Osteoblast (primary cell): Measurements from ENCODE around the gene NIPSNAP3A. TPM values are rescaled to one million over a fixed set of nuclear protein-coding genes. Genes with fewer than 3 reads are reported as not detected.

Source experiments
- DNase-seq: peaks from one replicate; pipeline ENCODE4 v3.0.0; 2011; ENCODE audit warnings: low spot score, mixed read lengths; ENCODE audit not compliant: insufficient read length; ENCODE audit errors: missing footprints
- H2AFZ ChIP-seq: 2 replicates; pipeline ENCODE4 v1.6.0; 2011; ENCODE audit warnings: mild to moderate bottlenecking, low read length
- H3K27ac ChIP-seq: 2 replicates; pipeline ENCODE4 v1.5.1; 2011; ENCODE audit warnings: mild to moderate bottlenecking, low read depth, low read length, moderate library complexity
- H3K27me3 ChIP-seq: 2 replicates; pipeline ENCODE4 v1.6.0; 2012; ENCODE audit warnings: mild to moderate bottlenecking, control low read depth, inconsistent platforms, low read length, moderate library complexity; ENCODE audit not compliant: insufficient read depth
- H3K36me3 ChIP-seq: 2 replicates; pipeline ENCODE4 v1.5.1; 2011; ENCODE audit warnings: mild to moderate bottlenecking, low read length, control low read depth, moderate library complexity; ENCODE audit not compliant: insufficient read depth
- H3K4me1 ChIP-seq: 2 replicates; pipeline ENCODE4 v1.5.1; 2011; ENCODE audit warnings: mild to moderate bottlenecking, low read length, control low read depth, moderate library complexity; ENCODE audit not compliant: insufficient read depth
- H3K4me2 ChIP-seq: 2 replicates; pipeline ENCODE4 v1.6.0; 2011; ENCODE audit warnings: mild to moderate bottlenecking, low read length; ENCODE audit not compliant: insufficient read depth
- H3K4me3 ChIP-seq: fragments of 200-600 bp; sonication (generic); 3 replicates; pipeline ENCODE4 v1.5.1; 2012; ENCODE audit warnings: mild to moderate bottlenecking, low read length, inconsistent platforms; ENCODE audit not compliant: insufficient read depth
- H3K79me2 ChIP-seq: 2 replicates; pipeline ENCODE4 v1.6.0; 2012; ENCODE audit warnings: mild to moderate bottlenecking, low read length, control low read depth, inconsistent platforms; ENCODE audit not compliant: insufficient read depth
- H3K9me3 ChIP-seq: 2 replicates; pipeline ENCODE4 v1.5.1; 2011; ENCODE audit warnings: low read depth, low read length, control low read depth
- H4K20me1 ChIP-seq: 2 replicates; pipeline ENCODE4 v1.6.0; 2012; ENCODE audit warnings: mild to moderate bottlenecking, low read length, control low read depth; ENCODE audit not compliant: insufficient read depth
- total RNA-seq: library from RNA; depleted of rRNA; stranded (reverse); fragments of >200 nt; gene quantifications from 2 replicates; pipeline ENCODE4 v1.2.3, GENCODE V29; 2012
- TF ChIP-seq, protein P1 (sequence below): IDR thresholded peaks from 2 replicates; pipeline ENCODE4 v1.5.1; 2011; ENCODE audit warnings: mild to moderate bottlenecking, low read depth, low read length, moderate library complexity; ENCODE audit errors: extremely low read depth

Gene NIPSNAP3A
- total RNA-seq, 1 donor: 42.7 TPM

DNA sequence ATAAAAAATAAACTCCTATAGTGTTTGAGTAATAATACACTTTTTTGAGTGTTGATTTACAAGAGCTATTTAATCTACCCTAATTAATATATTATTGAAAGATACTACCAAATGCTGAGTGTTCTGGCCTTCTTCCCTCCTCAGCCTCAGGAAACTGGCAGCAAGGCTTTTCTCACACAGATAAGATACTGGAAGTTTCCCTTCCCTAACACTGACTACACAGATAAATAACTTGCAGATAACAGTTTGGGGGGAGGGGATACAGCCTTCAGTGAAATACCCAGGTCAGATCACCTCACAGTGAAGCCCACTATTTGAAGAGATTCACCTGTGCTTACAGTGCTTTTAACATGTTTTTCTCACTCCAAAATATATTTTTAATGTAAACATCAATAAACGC is 1.6 kb upstream of the NIPSNAP3A start:
- Histone ChIP-seq H3K79me2 (peaks cover 20% of the 10 kb centered on the region), H3K36me3 (no peaks in the 10 kb centered on the region), H3K27ac (no peak overlapping the region), H4K20me1 (no peaks in the 10 kb centered on the region), H3K27me3 (no peaks in the 10 kb centered on the region), H2AFZ (no peak overlapping the region), H3K4me1 (peaks cover 13% of the 10 kb centered on the region), H3K4me2 (no peak overlapping the region), H3K9me3 (no peaks in the 10 kb centered on the region), H3K4me3 (no peak overlapping the region)
- TF ChIP-seq, protein P1, sequence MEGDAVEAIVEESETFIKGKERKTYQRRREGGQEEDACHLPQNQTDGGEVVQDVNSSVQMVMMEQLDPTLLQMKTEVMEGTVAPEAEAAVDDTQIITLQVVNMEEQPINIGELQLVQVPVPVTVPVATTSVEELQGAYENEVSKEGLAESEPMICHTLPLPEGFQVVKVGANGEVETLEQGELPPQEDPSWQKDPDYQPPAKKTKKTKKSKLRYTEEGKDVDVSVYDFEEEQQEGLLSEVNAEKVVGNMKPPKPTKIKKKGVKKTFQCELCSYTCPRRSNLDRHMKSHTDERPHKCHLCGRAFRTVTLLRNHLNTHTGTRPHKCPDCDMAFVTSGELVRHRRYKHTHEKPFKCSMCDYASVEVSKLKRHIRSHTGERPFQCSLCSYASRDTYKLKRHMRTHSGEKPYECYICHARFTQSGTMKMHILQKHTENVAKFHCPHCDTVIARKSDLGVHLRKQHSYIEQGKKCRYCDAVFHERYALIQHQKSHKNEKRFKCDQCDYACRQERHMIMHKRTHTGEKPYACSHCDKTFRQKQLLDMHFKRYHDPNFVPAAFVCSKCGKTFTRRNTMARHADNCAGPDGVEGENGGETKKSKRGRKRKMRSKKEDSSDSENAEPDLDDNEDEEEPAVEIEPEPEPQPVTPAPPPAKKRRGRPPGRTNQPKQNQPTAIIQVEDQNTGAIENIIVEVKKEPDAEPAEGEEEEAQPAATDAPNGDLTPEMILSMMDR: no peak
- DNase-seq: no peak

DNA sequence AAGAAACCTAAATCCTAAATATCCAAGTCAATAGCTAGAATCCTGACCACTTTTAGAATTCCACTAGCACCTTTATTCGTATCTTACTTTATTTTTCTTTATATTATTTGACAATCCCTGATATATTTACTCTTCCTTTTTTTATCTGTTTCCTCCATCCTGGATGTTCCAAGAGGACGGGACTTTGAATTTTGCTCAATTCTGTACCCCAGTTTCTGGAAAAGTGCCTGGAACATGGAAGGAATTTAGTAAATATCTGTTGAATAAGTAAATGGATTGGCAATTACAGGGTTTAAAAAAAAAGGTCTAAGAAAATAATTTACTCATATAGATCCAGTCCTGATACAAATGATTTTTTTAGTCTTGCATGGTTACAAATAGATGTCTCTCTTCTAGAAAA is 1.2 kb upstream of the NIPSNAP3A start:
- Histone ChIP-seq H3K27me3 (no peaks in the 10 kb centered on the region), H3K36me3 (no peaks in the 10 kb centered on the region), H3K4me3 (no peak overlapping the region), H3K9me3 (no peaks in the 10 kb centered on the region), H3K4me1 (peaks cover 12% of the 10 kb centered on the region), H3K4me2 (no peak overlapping the region), H2AFZ (no peak overlapping the region), H4K20me1 (no peaks in the 10 kb centered on the region), H3K27ac (no peak overlapping the region), H3K79me2 (peaks cover 20% of the 10 kb centered on the region)
- TF ChIP-seq, protein P1: no peak
- DNase-seq: no peak

DNA sequence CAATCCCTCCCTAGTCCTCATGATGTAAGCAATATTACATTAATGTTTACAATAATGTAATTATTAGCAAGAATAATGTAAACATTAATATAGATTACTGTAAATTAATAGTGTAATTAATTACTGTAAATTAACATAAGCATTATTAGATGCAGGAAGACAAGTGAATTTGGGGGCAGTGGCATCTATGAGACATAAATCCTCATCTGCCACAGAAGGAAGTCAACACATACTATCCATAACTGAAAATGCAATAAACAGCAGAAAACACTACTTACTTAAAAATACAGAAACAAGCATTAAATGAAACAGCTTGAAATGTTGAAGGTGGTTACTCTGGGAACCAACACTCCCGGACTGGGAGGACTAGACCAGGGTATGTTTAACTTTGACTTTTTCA is 685 bp upstream of the NIPSNAP3A start:
- no peaks in the 10 kb centered on the region for H3K36me3 ChIP-seq
- H3K79me2 ChIP-seq: peaks cover 20% of the 10 kb centered on the region
- H3K4me2 ChIP-seq: peak overlapping the region; percentile 96
- peak overlapping the region; percentile 99 for H2AFZ ChIP-seq
- no peaks in the 10 kb centered on the region for H4K20me1 ChIP-seq
- H3K27ac ChIP-seq: no peak overlapping the region
- no peaks in the 10 kb centered on the region for H3K9me3 ChIP-seq
- H3K4me3 ChIP-seq: peak overlapping the region; percentile 95
- no peaks in the 10 kb centered on the region for H3K27me3 ChIP-seq
- H3K4me1 ChIP-seq: peaks cover 12% of the 10 kb centered on the region
- DNase-seq: no peak
- TF ChIP-seq, protein P1: no peak

- Histone ChIP-seq H3K4me1 (peaks cover 12% of the 10 kb centered on the region), H3K27ac (peak overlapping the region; percentile 84), H4K20me1 (no peaks in the 10 kb centered on the region), H3K36me3 (peaks cover under 1% of the 10 kb centered on the region), H3K79me2 (peaks cover 20% of the 10 kb centered on the region), H3K4me2 (peak overlapping the region; percentile 96), H3K4me3 (peak overlapping the region; percentile 95), H2AFZ (peak overlapping the region; percentile 99), H3K27me3 (no peaks in the 10 kb centered on the region), H3K9me3 (no peaks in the 10 kb centered on the region)
- TF ChIP-seq, protein P1: no peak
- no peak for DNase-seq
These were observed 278 bp upstream of the NIPSNAP3A start for GRCh38 chr9:104747245-104747564.
